DOHH2 (cell line): ENCODE measurements around the gene SLC43A2.

Experiments
- CTCF ChIP-seq: fragments of 200-600 bp; sonication (generic); IDR thresholded peaks from one replicate; pipeline ENCODE4 v1.5.1; 2014; ENCODE audit warnings: antibody characterized with exemption, mild to moderate bottlenecking, low read depth, low read length; ENCODE audit not compliant: poor library complexity, severe bottlenecking
- EZH2phosphoT487 ChIP-seq: fragments of 200-600 bp; sonication (generic); IDR thresholded peaks from 2 replicates; pipeline ENCODE4 v1.6.1; 2017; ENCODE audit warnings: borderline replicate concordance, mild to moderate bottlenecking, antibody characterized with exemption, low read length, moderate library complexity, mixed read lengths

GRCh38 chr17:1611715-1612114 is 16.9 kb downstream of the SLC43A2 start:
- TF ChIP-seq CTCF (no peak), EZH2phosphoT487 (no peak)
